DND-41 (cell line): Measurements from ENCODE around the gene EVL.
"Not testable (repeated sequence)": the region's sequence is repeated elsewhere in the genome, so short reads cannot be mapped to it uniquely, and the experiment has no call there.

Experiments used
- ATAC-seq: fragments of 200-7000 bp; cut with Tn5 transposase; 3 replicates; pipeline ENCODE4 v1.9.1; 2021; ENCODE audit warnings: low read depth; ENCODE audit not compliant: insufficient read depth
- DNase-seq: peaks from one replicate; pipeline ENCODE4 v3.0.0-alpha.2; 2020
- H2AFZ ChIP-seq: 2 replicates; pipeline ENCODE4 v1.6.0; 2012; ENCODE audit warnings: low read depth, low read length
- H3K27ac ChIP-seq: 2 replicates; pipeline ENCODE4 v1.5.1; 2012; ENCODE audit warnings: low read length, inconsistent platforms
- H3K27me3 ChIP-seq: fragments of 200-600 bp; sonication (generic); 2 replicates; pipeline ENCODE4 v1.6.0; 2012; ENCODE audit warnings: low read length, mild to moderate bottlenecking, inconsistent platforms; ENCODE audit not compliant: insufficient read depth, poor library complexity
- H3K36me3 ChIP-seq: 2 replicates; pipeline ENCODE4 v1.5.1; 2012; ENCODE audit warnings: low read length, inconsistent platforms; ENCODE audit not compliant: insufficient read depth
- H3K4me1 ChIP-seq: 2 replicates; pipeline ENCODE4 v1.5.1; 2012; ENCODE audit warnings: mild to moderate bottlenecking, low read length; ENCODE audit not compliant: insufficient read depth
- H3K4me2 ChIP-seq: 2 replicates; pipeline ENCODE4 v1.6.0; 2012; ENCODE audit warnings: mild to moderate bottlenecking, moderate library complexity, low read length, inconsistent platforms; ENCODE audit not compliant: insufficient read depth
- H3K4me3 ChIP-seq, 2 experiments: fragments of 200-600 bp in 1 of 2; shearing (Covaris generic) in 1 of 2; 2 replicates each; pipeline ENCODE4 v1.5.1; 2012 to 2016; ENCODE audit warnings: inconsistent platforms in 2 of 2, low read length in 2 of 2, mild to moderate bottlenecking in 2 of 2, low read depth in 1 of 2, moderate library complexity in 1 of 2
- H3K79me2 ChIP-seq: 2 replicates; pipeline ENCODE4 v1.6.0; 2012; ENCODE audit warnings: low read length, inconsistent platforms; ENCODE audit not compliant: insufficient read depth
- H3K9ac ChIP-seq: 2 replicates; pipeline ENCODE4 v1.6.0; 2012; ENCODE audit warnings: low read depth, mild to moderate bottlenecking, inconsistent platforms, low read length, moderate library complexity
- H3K9me3 ChIP-seq: 2 replicates; pipeline ENCODE4 v1.5.1; 2012; ENCODE audit warnings: low read length, moderate library complexity, mild to moderate bottlenecking, inconsistent platforms; ENCODE audit not compliant: insufficient read depth, severe bottlenecking
- H4K20me1 ChIP-seq: 2 replicates; pipeline ENCODE4 v1.6.0; 2012; ENCODE audit warnings: low read length; ENCODE audit not compliant: insufficient read depth
- CTCF ChIP-seq: IDR thresholded peaks from 2 replicates; pipeline ENCODE4 v1.5.1; 2012; ENCODE audit warnings: borderline replicate concordance, low read length, moderate library complexity, mild to moderate bottlenecking; ENCODE audit not compliant: poor library complexity, severe bottlenecking; ENCODE audit errors: extremely low read depth
- EZH2 ChIP-seq: IDR thresholded peaks from 3 replicates; pipeline ENCODE4 v1.6.1; 2012; ENCODE audit warnings: borderline replicate concordance, low read depth, mild to moderate bottlenecking, moderate library complexity, low read length, inconsistent platforms; ENCODE audit not compliant: severe bottlenecking

EVL gene

GRCh38 chr14:100173353-100173752 lies 108.1 kb downstream of the EVL start:
- Histone ChIP-seq H3K9me3 (no peaks in the 10 kb centered on the region), H3K4me3 (no peak overlapping the region), H3K36me3 (no peaks in the 10 kb centered on the region), H3K27ac (no peak overlapping the region), H3K27me3 (no peaks in the 10 kb centered on the region), H3K79me2 (no peaks in the 10 kb centered on the region), H4K20me1 (no peaks in the 10 kb centered on the region), H3K9ac (no peak overlapping the region), H3K4me2 (no peak overlapping the region), H3K4me1 (no peaks in the 10 kb centered on the region), H2AFZ (no peak overlapping the region)
- no peak for TF ChIP-seq EZH2
- no peak for TF ChIP-seq CTCF
- DNase-seq (no peak), ATAC-seq (no peak)

GRCh38 chr14:100176811-100177327 lies 111.6 kb downstream of the EVL start:
- DNase-seq: no peak
- no peak for ATAC-seq
- Histone ChIP-seq H3K9me3 (no peaks in the 10 kb centered on the region), H3K36me3 (no peaks in the 10 kb centered on the region), H3K9ac (no peak overlapping the region), H3K4me3 (no peak overlapping the region), H3K79me2 (no peaks in the 10 kb centered on the region), H3K27me3 (no peaks in the 10 kb centered on the region), H3K27ac (no peak overlapping the region), H3K4me2 (no peak overlapping the region), H3K4me1 (no peaks in the 10 kb centered on the region), H4K20me1 (no peaks in the 10 kb centered on the region), H2AFZ (no peak overlapping the region)
- no peak for TF ChIP-seq EZH2
- no peak for TF ChIP-seq CTCF

GRCh38 chr14:100178691-100179090 lies 113.5 kb downstream of the EVL start:
- no peaks in the 10 kb centered on the region for H3K27me3 ChIP-seq
- H3K9ac ChIP-seq: no peak overlapping the region
- H4K20me1 ChIP-seq: no peaks in the 10 kb centered on the region
- TF ChIP-seq CTCF (no peak), EZH2 (no peak)
- H3K27ac ChIP-seq: no peak overlapping the region
- no peak overlapping the region for H3K4me3 ChIP-seq
- no peak for DNase-seq
- H3K36me3 ChIP-seq: no peaks in the 10 kb centered on the region
- H3K4me1 ChIP-seq: no peaks in the 10 kb centered on the region
- no peaks in the 10 kb centered on the region for H3K9me3 ChIP-seq
- no peak overlapping the region for H2AFZ ChIP-seq
- ATAC-seq: no peak
- no peak overlapping the region for H3K4me2 ChIP-seq
- H3K79me2 ChIP-seq: no peaks in the 10 kb centered on the region

- not testable (repeated sequence) for H3K4me2 ChIP-seq, H3K4me1 ChIP-seq, H3K27me3 ChIP-seq, DNase-seq, H3K79me2 ChIP-seq, H2AFZ ChIP-seq, H3K27ac ChIP-seq, H3K9ac ChIP-seq, H3K36me3 ChIP-seq, H4K20me1 ChIP-seq, ATAC-seq, H3K9me3 ChIP-seq, H3K4me3 ChIP-seq
Observed at GRCh38 chr14:100180671-100181070, 115.4 kb downstream of the EVL start.

- not testable (repeated sequence) for H3K36me3 ChIP-seq, H3K27ac ChIP-seq, H3K79me2 ChIP-seq, H3K9ac ChIP-seq, H3K4me2 ChIP-seq, DNase-seq, H3K4me1 ChIP-seq, H3K27me3 ChIP-seq, ATAC-seq, H4K20me1 ChIP-seq, H3K4me3 ChIP-seq, H2AFZ ChIP-seq, H3K9me3 ChIP-seq
Observed at GRCh38 chr14:100181876-100182551, 116.8 kb downstream of the EVL start.
